GM19463 (cell line): Measurements from ENCODE around the gene KLK14.

ENCODE experiments used
- ATAC-seq: cut with Tn5 transposase; IDR thresholded peaks from one replicate; pipeline ENCODE4 v1.9.1; 2021; ENCODE audit warnings: mild to moderate bottlenecking, moderate library complexity; ENCODE audit not compliant: unreplicated experiment

KLK14 gene

DNA sequence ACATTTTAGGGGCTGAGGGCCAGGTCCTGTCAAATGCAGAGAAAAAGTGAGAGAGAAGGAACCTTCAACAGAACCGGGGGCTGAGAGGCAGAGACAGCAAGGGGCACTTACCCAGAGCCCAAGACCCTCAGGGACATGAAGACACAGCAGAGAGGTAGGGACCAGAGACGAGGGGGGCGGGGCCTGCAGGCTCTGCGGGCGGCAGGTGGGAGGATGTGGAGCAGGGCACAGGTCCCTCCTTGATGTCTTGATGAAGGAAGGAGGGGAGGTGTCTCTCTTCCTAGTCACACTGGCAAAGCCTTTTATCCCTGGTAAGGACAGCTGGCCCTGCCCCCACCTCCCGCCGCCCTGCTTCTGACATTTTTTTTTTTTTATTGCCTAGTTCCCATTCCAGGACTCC lies at the start of gene KLK14:
Gene KLK14, minus strand, starts transcription at position 277 of the 400 bp plus-strand sequence. Its CDS starts 273 bp downstream, at position 4.
- ATAC-seq: no peak

DNA sequence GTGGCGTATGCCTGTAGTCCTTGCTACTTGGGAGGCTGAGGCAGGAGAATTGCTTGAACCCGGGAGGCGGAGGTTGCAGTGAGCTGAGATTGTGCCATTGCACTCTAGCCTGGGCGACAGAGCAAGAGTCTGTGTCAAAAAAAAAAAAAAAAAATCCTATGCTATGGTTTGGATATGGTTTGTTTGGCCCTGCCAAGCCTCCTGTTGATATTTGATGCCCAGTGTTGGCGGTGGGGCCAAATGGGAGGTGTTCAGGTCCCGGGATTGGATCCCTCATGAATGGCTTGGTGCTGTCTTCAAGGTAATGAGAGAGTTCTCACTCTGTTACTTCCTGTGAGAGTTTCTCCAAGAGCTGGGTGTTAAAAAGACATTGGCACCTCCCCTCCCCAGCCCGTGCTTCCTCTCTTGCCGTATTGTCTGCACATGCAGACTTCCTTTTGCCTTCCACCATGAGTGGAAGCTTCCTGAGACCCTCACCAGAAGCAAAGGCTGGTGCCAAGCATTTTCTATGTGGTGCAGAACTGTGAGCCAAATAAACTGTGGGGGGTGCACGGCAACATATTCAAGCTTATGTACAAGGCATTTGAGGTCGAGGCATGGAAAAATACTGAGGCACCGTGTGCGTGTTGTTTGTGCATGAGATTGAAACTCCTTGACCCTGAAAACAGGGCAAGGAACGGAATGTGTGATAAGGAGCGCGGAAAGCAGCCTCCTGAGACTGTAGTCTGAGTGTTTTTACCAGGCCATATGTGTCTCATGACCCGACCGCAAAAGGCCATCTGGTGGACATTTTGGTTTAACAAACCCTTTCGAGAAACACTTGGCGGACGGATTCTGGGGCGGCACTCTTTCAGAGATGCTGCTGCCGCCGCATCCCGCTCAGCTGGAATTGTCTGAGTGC lies 49.3 kb upstream of the KLK14 start:
- no peak for ATAC-seq

- no peak for ATAC-seq
These were observed 47.0 kb upstream of the KLK14 start for GRCh38 chr19:51129716-51130115.

GRCh38 chr19:51128227-51128626 lies 45.5 kb upstream of the KLK14 start:
- no peak for ATAC-seq

- no peak for ATAC-seq
These were observed 45.1 kb upstream of the KLK14 start for GRCh38 chr19:51127755-51128154.

GRCh38 chr19:51127032-51127431 lies 44.3 kb upstream of the KLK14 start:
- ATAC-seq: no peak

DNA sequence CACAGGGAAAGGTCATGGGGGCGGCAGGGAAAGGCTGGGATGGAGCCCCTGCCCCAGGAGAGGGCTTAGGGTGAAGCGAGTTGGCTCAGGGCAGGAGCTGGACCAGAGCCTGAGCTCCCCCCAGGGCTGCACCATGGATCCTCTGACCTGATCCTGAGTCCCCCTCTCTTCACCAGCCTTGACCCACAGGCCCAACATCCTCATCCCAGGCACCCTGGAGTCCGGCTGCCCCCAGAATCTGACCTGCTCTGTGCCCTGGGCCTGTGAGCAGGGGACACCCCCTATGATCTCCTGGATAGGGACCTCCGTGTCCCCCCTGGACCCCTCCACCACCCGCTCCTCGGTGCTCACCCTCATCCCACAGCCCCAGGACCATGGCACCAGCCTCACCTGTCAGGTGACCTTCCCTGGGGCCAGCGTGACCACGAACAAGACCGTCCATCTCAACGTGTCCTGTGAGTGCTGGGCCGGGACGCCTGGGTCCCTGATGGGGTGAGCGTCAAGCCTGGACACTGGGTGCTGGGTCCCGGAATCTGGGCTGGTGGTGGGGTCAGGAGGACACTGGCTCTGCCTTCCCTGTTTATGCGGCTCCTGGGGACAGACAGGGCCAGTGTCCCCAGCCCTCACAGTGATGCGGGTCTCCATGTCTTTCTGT lies 42.9 kb upstream of the KLK14 start:
- ATAC-seq: no peak

- ATAC-seq: no peak
These were observed 42.0 kb upstream of the KLK14 start, which contains the start of gene SIGLEC9 for GRCh38 chr19:51124729-51125128. Gene SIGLEC9, plus strand, starts transcription at chr19:51124906. Its CDS starts 69 bp downstream, at chr19:51124975.

- no peak for ATAC-seq
These were observed 41.5 kb upstream of the KLK14 start for GRCh38 chr19:51124216-51124615.

- ATAC-seq: no peak
These were observed 41.1 kb upstream of the KLK14 start for GRCh38 chr19:51123802-51124201.

DNA sequence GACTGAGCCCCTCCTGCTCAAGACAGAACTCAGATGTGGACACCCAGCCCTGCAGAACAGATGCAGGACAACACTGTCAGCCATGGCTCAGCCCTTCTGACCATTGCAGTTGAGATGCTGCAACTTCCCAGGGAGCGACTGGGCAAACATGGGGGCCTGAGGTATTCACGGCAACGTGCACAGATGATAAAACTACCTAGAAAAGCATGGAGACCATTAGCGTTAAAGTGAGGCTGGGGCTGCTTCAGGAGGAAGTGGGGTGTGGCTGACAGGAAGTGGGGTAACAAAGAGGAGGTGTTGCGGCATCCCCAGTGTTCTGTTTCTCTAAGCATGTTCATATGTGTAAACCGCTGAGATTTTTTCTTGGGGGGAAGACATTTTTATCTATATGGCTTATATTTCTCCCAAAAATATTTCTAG lies 40.7 kb upstream of the KLK14 start:
- no peak for ATAC-seq

- ATAC-seq: no peak
These were observed 39.7 kb upstream of the KLK14 start for GRCh38 chr19:51122112-51122981.

DNA sequence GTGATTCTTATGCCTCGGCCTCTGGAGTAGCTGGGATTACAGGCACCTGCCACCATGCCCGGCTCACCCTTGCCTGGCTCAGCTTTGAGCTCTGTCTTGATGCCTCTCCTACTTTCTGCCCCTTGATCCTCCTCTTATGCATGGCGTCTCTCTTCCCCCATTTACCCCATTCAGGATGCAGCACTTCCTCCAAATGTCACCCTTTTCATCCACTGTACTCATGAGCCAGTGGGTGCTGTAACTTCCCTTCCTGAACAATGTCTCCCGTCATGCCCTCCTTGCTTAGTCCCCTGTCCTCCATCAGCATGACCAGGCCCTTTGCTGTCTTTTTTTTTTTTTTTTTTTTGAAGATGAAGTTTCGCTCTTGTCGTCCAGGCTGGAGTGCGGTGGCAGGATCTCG lies 38.6 kb upstream of the KLK14 start:
- no peak for ATAC-seq

DNA sequence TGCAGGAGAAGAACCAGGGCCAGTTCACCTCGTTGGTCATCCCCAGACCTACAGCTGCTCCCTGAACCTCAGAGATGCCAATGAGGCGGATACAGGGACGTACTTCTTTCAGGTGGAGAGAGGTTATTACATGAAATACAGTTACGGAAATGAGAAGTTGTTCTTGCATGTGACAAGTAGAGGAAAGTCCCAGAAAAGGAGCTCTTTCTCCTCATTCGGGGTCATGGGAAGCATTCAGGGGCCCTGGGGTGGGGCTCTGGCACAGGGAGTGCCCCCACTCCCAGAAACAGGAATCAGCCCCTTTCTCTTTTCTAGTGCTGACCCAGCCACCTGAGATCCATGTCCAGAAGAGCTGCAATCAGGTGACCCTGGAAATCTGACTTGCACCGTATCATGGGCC lies 37.5 kb upstream of the KLK14 start:
- ATAC-seq: no peak

GRCh38 chr19:51119611-51120010 lies 36.9 kb upstream of the KLK14 start:
- ATAC-seq: no peak

DNA sequence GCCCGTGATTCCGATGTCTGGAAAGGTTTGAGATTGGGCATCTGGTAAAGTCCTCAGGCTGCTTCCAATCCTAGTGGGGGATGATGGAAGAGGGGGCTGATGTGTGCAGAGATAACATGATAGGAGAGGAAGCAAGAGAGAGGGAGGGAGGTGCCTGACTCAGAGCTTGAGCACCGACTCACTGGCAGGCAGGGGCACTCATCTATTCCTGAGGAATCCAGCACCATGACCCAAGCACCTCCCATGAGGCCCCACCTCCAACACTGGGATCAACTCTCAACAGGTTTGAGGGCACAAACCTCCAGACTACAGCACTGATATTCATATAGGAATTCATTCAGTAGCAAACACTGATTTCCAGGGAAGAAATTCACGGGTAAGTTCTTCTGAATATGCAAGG lies 36.4 kb upstream of the KLK14 start:
- no peak for ATAC-seq

GRCh38 chr19:51116736-51117286 lies 34.1 kb upstream of the KLK14 start:
- no peak for ATAC-seq

DNA sequence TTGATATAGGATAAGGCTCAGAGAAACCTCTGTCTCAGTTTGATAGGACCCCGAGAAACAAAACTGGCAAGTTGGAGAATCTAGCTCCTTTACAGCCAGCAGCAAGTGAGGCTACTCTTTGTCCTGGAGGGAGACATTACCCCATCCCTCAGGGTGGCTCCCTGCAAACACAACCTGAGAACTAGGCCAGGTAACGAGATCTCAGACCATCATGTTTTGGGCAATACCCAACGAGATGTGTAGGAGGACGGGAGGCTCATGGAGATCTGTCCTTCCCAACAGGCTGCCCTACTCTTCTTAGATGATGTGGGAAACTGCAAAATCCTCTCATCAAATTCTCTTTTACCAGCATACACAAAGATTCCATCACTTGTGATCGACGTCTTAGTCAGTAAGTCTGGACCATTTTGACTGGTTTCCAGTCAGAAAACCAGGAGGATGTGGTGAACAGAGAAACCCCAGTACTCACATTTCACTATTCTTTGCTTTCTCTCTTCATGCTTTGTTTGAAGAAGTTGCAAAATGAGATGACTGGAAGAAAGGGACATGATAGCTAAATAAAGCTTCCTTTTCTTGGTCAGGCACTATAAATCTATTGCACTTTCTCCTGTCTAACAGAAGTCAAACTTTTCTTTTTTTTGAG lies 31.5 kb upstream of the KLK14 start:
- ATAC-seq: no peak

DNA sequence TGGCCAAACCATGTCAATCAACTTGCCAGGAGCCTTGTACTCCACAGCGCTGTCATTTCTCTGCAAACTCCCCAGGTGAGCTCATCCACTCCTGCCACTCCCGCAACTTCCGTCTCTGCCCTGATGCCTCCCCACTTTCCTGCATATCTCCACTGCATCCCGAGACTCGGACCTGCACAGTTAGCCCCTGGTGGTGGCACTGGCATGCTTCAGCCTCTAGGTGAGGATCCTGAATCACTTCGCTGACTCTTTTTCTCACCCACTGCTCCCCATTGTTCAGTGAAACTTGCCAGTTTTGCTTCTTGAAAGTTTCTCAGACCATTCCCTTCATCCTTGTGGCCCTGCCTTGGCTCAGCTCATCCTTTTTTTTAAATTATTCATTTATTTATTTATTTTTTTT lies 28.9 kb upstream of the KLK14 start:
- no peak for ATAC-seq

DNA sequence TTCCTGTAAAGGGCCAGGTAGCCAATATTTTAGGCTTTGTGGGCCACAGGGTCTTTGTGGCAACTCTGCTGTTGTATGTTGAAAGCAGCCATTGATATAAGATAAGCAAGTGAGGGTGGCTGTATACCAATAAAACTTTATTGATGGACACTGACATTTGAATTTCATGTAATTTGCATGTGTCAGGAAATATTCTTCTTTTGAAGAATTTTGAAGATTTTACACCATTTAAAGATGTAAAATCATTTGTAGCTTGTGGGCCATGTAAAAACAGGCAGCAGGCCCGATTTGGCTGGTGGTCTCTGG lies 27.9 kb upstream of the KLK14 start:
- ATAC-seq: no peak

DNA sequence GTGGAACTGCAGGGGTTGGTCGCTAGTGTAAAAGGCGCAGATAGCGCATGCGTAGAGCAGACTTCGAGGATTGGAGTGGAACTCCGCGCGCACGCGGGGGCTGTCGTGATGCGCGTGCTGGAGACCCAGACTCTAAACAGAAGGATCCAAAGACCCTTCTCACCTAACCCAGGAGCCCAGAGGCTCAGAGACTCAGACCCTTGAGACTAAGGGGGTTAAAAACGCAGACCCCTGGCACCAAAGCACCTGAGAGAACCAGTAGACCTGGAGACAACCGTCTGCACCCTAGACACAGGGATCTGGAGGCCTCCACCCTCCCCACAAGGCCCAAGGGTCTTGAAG lies 26.1 kb upstream of the KLK14 start:
- peak; percentile 25 for ATAC-seq
